HepG2 (cell line): ENCODE data around the gene TGM2. TPM values are rescaled to one million over a fixed set of nuclear protein-coding genes. Genes with fewer than 3 reads are reported as not detected.

ENCODE experiments used
- ATRX ChIP-seq: sonication (generic); formaldehyde crosslinking; IDR thresholded peaks from 2 replicates; pipeline ENCODE4 v1.4.0; 2020; ENCODE audit warnings: missing genetic modification reagents, borderline replicate concordance
- ERF ChIP-seq: IDR thresholded peaks from 2 replicates; pipeline ENCODE4 v1.6.1; 2018; ENCODE audit warnings: missing biosample characterization, missing genetic modification reagents
- MYC ChIP-seq: sonication (generic); formaldehyde crosslinking; IDR thresholded peaks from 2 replicates; pipeline ENCODE4 v1.9.0; 2021; ENCODE audit warnings: missing genetic modification reagents, borderline replicate concordance
- REXO4 ChIP-seq: sonication (generic); formaldehyde crosslinking; IDR thresholded peaks from 2 replicates; pipeline ENCODE4 v1.8.0; 2022; ENCODE audit warnings: missing genetic modification reagents, mild to moderate bottlenecking, borderline replicate concordance
- ZMAT5 ChIP-seq: sonication (generic); formaldehyde crosslinking; IDR thresholded peaks from 2 replicates; pipeline ENCODE4 v1.5.0; 2020; ENCODE audit warnings: mild to moderate bottlenecking, low read depth, missing genetic modification reagents, borderline replicate concordance
- ZNF629 ChIP-seq: sonication (generic); formaldehyde crosslinking; conservative IDR thresholded peaks from 2 replicates; pipeline ENCODE4 v1.5.0; 2020; ENCODE audit warnings: missing genetic modification reagents
- ZNF670 ChIP-seq: sonication (generic); formaldehyde crosslinking; IDR thresholded peaks from 2 replicates; pipeline ENCODE4 v1.8.0; 2022; ENCODE audit warnings: mild to moderate bottlenecking, missing genetic modification reagents, borderline replicate concordance
- ZNF768 ChIP-seq: sonication (generic); formaldehyde crosslinking; IDR thresholded peaks from 2 replicates; pipeline ENCODE4 v1.4.0; 2020; ENCODE audit warnings: missing genetic modification reagents
- polyA plus RNA-seq, 8 experiments: library from polyadenylated mRNA; depleted of rRNA in 3 of 8; stranded (reverse) in 7 of 8; unstranded in 1 of 8; fragments of >200 nt; fragmentation: Illumina TruSeq in 4 of 8; extraction: Trizol in 4 of 8; gene quantifications; 2 replicates each; pipeline versions ENCODE4 v1.2.1 to v1.2.3, GENCODE V29; 2011 to 2016; ENCODE audit warnings: low read depth in 4 of 8, missing spikeins in 1 of 8, mixed read lengths in 1 of 8; ENCODE audit not compliant: insufficient read depth in 1 of 8
- total RNA-seq, 5 experiments: library from RNA; depleted of rRNA; stranded (reverse); fragments of >200 nt; fragmentation: Illumina TruSeq; extraction: Trizol; gene quantifications; 2 replicates each; pipeline ENCODE4 v1.2.3, GENCODE V29; 2016; ENCODE audit warnings: low read depth in 1 of 5
- TF ChIP-seq, protein P1 (sequence below): sonication (generic); formaldehyde crosslinking; IDR thresholded peaks from 2 replicates; pipeline ENCODE4 v1.5.0; 2020; ENCODE audit warnings: missing genetic modification reagents
- TF ChIP-seq, protein P2 (sequence below): sonication (generic); formaldehyde crosslinking; IDR thresholded peaks from 2 replicates; pipeline ENCODE4 v1.4.0; 2020; ENCODE audit warnings: missing genetic modification reagents; ENCODE audit errors: not compliant biosample characterization
- TF ChIP-seq, protein P3 (sequence below): IDR thresholded peaks from 2 replicates; pipeline ENCODE4 v1.6.1; 2012; ENCODE audit warnings: inconsistent platforms

Gene TGM2
- total and polyA plus RNA-seq, 2 of the 13 experiments (the other 11 are each of a cell fraction or from before 2014, with no cell fraction given): 4.2 to 46.4 TPM

GRCh38 chr20:38169636-38170193, 4.6 kb upstream of the TGM2 start (continued):
- TF ChIP-seq ZNF670 (CRISPR knock-in tag) (no peak), REXO4 (no peak), ZNF768 (CRISPR knock-in tag) (peak; percentile 32; the same call in 1 of the 2 replicates), MYC (CRISPR knock-in tag) (no peak), ZNF629 (peak; percentile 84), ZMAT5 (CRISPR knock-in tag) (no peak), ATRX (CRISPR knock-in tag) (no peak), ERF (CRISPR knock-in tag) (no peak)
- TF ChIP-seq, protein P1, sequence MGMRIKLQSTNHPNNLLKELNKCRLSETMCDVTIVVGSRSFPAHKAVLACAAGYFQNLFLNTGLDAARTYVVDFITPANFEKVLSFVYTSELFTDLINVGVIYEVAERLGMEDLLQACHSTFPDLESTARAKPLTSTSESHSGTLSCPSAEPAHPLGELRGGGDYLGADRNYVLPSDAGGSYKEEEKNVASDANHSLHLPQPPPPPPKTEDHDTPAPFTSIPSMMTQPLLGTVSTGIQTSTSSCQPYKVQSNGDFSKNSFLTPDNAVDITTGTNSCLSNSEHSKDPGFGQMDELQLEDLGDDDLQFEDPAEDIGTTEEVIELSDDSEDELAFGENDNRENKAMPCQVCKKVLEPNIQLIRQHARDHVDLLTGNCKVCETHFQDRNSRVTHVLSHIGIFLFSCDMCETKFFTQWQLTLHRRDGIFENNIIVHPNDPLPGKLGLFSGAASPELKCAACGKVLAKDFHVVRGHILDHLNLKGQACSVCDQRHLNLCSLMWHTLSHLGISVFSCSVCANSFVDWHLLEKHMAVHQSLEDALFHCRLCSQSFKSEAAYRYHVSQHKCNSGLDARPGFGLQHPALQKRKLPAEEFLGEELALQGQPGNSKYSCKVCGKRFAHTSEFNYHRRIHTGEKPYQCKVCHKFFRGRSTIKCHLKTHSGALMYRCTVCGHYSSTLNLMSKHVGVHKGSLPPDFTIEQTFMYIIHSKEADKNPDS (CRISPR knock-in tag): no peak
- TF ChIP-seq, protein P2, sequence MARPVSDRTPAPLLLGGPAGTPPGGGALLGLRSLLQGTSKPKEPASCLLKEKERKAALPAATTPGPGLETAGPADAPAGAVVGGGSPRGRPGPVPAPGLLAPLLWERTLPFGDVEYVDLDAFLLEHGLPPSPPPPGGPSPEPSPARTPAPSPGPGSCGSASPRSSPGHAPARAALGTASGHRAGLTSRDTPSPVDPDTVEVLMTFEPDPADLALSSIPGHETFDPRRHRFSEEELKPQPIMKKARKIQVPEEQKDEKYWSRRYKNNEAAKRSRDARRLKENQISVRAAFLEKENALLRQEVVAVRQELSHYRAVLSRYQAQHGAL (CRISPR knock-in tag): no peak
- TF ChIP-seq, protein P3, sequence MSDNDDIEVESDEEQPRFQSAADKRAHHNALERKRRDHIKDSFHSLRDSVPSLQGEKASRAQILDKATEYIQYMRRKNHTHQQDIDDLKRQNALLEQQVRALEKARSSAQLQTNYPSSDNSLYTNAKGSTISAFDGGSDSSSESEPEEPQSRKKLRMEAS: no peak
- TF ChIP-seq, all 625 proteins: peak for 3
